ENCODE results near the gene SLC29A3.

Gene SLC29A3

GRCh38 chr10:71392791-71393781 is 74.0 kb downstream of the SLC29A3 start:
- DNase-seq (ENCODE audit: low spot score): no peak

GRCh38 chr10:71393841-71394475 is 74.9 kb downstream of the SLC29A3 start:
- DNase-seq (ENCODE audit: low spot score): no peak

- DNase-seq (ENCODE audit: low spot score): no peak
Observed at GRCh38 chr10:71394926-71395562, 76.0 kb downstream of the SLC29A3 start.

DNA sequence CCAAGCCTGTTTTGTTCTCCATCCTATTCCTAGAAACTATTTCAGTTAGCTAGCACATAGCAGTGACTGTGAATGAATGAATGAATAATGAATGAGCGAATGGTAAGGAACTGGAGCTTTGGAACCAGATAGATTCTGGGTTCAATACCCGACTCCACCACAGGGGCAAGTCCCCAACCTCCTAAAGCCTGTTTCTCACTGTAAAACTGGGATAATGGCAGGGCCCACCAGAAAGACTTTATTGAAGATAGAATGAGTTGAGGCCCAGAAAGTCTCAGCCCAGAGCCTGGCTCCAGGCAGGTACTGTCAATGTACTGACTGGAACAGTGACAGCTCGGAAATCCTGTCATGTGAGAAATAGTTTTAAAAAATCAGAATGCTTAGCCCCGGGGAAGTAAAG is 76.6 kb downstream of the SLC29A3 start:
- DNase-seq (ENCODE audit: low spot score): no peak

DNA sequence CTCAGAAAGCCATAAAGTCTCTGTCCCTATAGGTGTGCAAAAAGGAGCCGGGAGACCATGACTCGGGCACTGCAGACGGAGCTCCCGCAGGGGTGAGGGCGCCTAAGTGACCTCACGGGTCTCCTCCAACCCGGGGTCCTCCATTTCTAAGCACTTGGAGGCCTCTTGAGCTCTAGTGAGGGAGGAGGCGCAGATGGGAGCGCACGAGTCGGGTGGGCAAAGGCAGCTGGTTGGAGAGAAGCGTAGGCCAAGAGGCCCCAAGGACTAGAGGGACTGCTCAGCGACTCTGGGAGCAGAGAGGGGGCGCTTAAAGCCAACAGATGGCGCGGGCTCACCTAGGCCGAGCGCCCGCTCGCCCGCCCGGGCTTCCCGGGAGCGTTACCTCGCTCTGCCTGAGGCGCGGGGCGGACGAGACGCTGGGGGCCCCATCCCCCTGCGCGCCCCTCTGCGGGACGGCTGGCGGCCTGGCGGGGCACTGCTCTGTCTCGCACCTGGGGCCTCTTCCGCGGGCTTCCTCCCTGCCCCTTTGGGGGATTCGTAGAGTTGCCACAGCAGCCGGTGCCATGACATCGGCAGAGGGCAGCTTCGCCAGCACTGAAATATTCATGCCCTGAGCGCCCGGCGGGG is 77.1 kb downstream of the SLC29A3 start:
- DNase-seq (ENCODE audit: low spot score): peak; percentile 50

DNA sequence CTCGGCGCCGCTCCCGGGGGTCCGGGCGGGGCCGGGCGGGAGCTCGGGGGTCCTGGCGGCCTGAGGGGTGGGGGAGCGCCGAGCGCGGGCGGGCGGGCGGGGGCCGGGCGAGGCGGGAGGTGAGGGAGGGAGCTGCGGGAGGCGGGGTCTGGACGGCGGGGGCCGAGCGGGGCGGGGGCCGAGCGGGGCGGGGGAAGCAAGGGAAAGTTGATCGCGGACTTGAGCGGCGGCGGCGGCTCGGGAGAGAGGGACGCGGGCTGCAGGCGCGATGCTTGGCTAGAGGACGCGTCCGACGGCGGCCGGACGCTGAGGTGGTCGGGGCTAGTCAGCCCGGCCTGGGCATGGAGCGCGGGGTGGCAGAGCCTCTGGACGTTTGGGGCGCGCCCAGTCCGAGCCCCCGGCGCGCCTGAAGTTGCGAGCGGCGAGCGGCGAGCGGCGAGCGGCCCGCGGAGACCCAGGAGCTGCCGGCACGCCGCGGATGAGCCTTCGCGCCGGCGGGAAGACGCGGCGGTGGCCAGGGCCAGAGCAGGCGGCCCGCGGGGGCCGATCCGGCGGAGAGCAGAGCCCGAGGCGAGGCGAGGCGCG is 77.7 kb downstream of the SLC29A3 start, which contains the start of gene CDH23:
CDH23 (plus strand) TSS at position 210 of the 585 bp plus-strand sequence. CDS start 42,912 bp downstream, outside the sequence.
- DNase-seq (ENCODE audit: low spot score): no peak

GRCh38 chr10:71397296-71398212 is 78.5 kb downstream of the SLC29A3 start:
- no peak for DNase-seq (ENCODE audit: low spot score)

GRCh38 chr10:71398976-71399375 is 79.9 kb downstream of the SLC29A3 start:
- DNase-seq (ENCODE audit: low spot score): no peak

GRCh38 chr10:71399946-71400345 is 80.9 kb downstream of the SLC29A3 start:
- no peak for DNase-seq (ENCODE audit: low spot score)

- DNase-seq (ENCODE audit: low spot score): no peak
Observed at GRCh38 chr10:71401056-71401455, 82.0 kb downstream of the SLC29A3 start.

DNA sequence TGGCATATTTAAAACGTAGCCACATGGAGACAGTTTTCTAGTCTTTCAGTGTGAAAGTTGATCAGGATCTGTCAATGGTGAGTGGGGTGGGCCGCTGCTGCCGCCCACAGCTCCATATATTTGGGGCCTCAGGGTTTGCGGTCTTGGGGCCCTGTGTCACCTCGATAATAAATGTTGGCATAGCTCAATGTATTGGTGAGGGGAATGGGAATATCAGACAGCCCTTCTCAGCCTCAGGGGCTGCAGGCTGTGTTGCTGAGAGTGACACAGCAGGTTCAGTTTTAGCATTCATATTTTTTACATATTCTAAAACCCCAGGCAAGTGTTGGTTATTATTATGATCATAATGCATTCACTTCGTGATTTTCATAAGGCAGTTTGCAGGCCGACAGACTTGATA is 82.9 kb downstream of the SLC29A3 start:
- no peak for DNase-seq (ENCODE audit: low spot score)

- DNase-seq (ENCODE audit: low spot score): no peak
Observed at GRCh38 chr10:71404503-71405295, 85.6 kb downstream of the SLC29A3 start.

- DNase-seq (ENCODE audit: low spot score): no peak
Observed at GRCh38 chr10:71406878-71407277, 87.8 kb downstream of the SLC29A3 start.

DNA sequence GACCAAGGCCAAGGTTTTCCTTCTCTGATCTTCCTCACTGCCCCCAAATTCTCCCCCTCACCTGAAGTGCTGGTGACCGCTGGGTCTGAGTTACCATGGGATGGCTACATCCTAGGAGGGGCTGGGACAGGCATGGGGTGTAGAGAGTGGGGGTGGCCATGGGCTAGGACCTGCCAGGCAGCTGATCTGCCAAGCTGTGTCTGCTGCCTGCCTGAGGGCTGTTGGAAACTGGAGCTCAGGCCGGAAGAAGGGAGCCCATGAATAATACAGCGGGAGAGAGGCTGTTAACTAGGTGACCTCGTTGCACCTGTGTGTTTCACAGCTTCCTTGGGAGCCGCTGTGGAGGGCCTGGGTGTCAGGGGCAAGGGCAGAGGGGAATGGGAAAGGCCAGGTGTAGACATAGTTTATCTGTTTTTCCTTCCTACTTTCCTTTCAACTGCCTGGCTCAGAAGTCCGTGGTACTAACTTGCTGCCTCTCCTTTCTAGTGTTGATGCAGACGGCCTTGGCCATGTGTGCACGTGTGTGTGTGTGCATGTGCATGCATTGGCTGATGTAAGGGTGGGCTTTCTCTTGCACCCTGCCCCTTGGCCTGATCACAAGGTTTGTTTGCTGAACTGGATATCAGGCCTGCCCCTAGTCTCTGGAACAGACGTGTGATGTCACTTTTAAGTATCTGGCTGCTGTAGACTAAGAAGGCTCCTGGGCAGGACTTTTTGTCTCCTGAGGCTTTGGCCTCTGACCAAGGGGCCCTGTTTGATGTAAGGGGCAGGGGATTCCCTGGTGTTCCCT is 89.6 kb downstream of the SLC29A3 start:
- DNase-seq (ENCODE audit: low spot score): no peak

GRCh38 chr10:71409516-71410104 is 90.6 kb downstream of the SLC29A3 start:
- no peak for DNase-seq (ENCODE audit: low spot score)

All from globus pallidus (tissue), 1 donor.